Endothelial cell of umbilical vein (primary cell): ENCODE measurements around the gene UBASH3B.

Experiments used
- CTCF ChIP-seq, 2 donors: IDR thresholded peaks; 1 replicate in 1 of 2; 2 replicates in 1 of 2; pipeline ENCODE4 v1.5.1; 2011; ENCODE audit warnings: low read length in 2 of 2, mild to moderate bottlenecking in 2 of 2, moderate library complexity in 2 of 2, control low read depth in 1 of 2, inconsistent platforms in 1 of 2, low read depth in 1 of 2; ENCODE audit not compliant: insufficient read depth in 1 of 2; ENCODE audit errors: extremely low read depth in 1 of 2
- EZH2 ChIP-seq: IDR thresholded peaks from 2 replicates; pipeline ENCODE4 v1.6.1; 2012; ENCODE audit warnings: borderline replicate concordance, low read depth, mild to moderate bottlenecking, moderate library complexity, low read length, inconsistent platforms; ENCODE audit not compliant: severe bottlenecking

- TF ChIP-seq EZH2 (no peak), CTCF (IDR thresholded peaks at IDR 0.05; ENCODE audit: extremely low read depth in 1 of 2, insufficient read depth in 1 of 2, low read depth in 1 of 2, low read length in 2 of 2) (no peak)
Observed at GRCh38 chr11:122652495-122652894, 3.0 kb upstream of the UBASH3B start.
